Measurements from ENCODE around the gene SYNGR3.
A peak's percentile ranks its signal among the peaks of the same experiment; 100 is the strongest.

The SYNGR3 gene

DNA sequence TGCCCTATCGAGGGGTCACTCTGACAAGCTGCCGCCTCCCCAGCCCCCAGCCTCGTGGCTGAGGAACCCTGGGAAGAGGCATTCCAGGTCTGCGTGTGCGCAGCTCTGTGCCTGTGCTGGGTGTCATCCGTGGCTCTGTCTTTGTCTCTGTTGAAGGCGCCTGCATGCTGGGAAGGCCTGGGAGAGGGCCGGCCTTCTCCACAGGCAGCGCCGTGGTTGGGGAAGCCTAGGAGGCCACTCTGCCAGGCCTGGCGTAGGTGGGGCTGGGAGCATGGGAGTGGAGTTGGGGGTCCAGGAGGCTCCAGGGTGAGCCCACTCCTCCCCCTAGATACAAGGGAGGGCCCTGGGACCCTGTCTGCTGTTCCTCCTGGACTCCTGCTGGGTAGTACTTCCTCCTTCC lies 40.3 kb downstream of the SYNGR3 start:
- no peak for DNase-seq

- no peak for DNase-seq
Observed at GRCh38 chr16:2031081-2031577, 41.4 kb downstream of the SYNGR3 start.

- DNase-seq = no peak
Observed at GRCh38 chr16:2032285-2033056, 42.7 kb downstream of the SYNGR3 start.

DNA sequence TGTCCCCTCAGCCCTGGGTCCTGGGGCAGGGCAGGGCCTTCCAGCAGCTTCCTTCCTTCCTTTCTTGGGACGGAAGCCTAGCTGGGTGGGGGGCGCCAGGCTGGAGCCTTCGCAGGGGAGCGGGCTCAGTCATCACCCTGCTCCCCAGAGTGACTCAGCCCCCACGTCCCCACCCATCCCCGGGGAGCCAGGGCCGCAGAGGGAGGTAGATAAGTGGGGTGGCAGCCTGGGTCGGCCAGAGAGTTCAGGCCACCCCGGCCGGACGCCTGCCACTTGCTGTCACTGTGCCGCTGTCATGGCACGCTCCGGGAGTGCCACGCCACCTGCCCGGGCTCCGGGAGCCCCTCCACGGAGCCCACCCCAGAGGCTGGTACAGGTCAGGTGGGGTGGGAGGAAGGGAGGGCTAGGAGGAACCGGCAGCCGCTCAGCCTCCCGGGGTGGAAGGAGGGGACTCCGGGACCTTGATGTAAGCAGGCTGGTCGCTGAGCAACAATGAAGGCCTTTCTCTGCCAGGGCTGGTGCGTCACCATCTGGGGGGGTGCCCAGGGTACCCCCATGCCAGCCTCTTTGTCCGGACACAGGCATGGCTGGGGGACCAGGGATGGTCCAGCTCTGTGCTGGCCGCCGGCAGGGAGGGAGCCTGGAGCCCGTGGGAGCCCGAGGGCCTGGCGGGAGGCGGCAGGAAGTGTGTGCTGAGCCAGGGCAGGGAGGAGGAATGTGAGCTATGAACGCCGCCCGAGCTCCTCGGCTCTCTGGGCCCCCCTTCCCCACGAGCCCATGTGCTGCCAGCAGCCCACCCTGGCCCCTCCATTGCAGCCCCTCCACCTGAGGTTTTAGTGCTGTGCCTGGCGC lies 43.5 kb downstream of the SYNGR3 start:
- peak in 1 of 2 donors; percentile 16 for DNase-seq

DNA sequence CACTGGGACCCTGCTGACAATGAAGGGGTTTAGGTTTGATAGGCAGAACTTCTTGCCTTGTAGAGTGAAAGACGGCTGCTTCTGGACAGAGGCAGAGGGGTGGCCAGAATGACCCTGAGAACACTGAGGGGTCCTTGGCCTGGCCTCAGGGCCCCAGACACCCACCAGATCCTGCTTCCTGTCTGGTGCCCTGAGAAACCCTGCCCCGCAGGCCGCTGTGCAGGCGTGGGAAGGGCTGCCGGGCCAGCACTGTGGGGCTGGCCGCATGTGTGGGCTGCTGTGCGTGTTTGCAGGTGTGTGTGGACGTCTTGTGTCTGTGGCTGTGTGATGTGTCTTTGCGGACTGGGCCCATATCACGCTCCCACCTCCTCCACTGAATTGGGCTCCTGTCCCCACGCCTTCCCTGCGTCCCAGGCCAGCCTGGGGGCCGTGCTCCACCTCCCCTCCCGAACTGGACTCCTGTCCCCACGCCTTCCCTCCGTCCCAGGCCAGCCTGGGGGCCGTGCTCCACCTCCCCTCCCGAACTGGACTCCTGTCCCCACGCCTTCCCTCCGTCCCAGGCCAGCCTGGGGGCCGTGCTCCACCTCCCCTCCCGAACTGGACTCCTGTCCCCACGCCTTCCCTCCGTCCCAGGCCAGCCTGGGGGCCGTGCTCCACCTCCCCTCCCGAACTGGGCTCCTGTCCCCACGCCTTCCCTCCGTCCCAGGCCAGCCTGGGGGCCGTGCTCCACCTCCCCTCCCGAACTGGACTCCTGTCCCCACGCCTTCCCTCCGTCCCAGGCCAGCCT lies 44.3 kb downstream of the SYNGR3 start:
- peak in 1 of 2 donors; percentile 50 for DNase-seq

GRCh38 chr16:2034696-2035430 lies 45.1 kb downstream of the SYNGR3 start:
- DNase-seq = no peak

GRCh38 chr16:2035431-2036199 lies 45.8 kb downstream of the SYNGR3 start:
- no peak for DNase-seq

DNA sequence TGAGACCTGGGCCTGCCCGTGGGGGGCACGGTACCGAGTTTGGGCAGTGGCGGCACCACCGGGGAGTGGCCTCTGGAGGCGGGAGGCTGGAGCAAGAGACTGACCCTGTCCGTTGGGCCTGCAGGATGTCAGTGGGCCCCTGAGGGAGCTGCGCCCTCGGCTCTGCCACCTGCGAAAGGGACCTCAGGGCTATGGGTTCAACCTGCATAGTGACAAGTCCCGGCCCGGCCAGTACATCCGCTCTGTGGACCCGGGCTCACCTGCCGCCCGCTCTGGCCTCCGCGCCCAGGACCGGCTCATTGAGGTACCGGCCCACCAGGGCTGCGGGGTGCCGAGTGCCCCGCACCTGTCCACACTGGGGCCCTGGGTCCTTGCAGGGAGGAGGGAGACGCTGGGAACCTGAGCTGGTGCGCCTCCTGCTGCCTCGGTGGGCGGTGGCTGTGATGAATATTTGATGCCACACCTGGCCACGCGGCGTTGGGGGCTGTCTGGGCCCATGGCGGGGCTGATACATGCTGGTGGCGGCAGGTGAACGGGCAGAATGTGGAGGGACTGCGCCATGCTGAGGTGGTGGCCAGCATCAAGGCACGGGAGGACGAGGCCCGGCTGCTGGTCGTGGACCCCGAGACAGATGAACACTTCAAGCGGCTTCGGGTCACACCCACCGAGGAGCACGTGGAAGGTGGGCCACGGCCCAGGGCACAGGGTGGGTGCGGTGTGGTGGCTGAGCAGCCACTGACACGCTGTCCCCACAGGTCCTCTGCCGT lies 46.6 kb downstream of the SYNGR3 start:
- no peak for DNase-seq

GRCh38 chr16:2037115-2037514 lies 47.3 kb downstream of the SYNGR3 start:
- DNase-seq = no peak

DNA sequence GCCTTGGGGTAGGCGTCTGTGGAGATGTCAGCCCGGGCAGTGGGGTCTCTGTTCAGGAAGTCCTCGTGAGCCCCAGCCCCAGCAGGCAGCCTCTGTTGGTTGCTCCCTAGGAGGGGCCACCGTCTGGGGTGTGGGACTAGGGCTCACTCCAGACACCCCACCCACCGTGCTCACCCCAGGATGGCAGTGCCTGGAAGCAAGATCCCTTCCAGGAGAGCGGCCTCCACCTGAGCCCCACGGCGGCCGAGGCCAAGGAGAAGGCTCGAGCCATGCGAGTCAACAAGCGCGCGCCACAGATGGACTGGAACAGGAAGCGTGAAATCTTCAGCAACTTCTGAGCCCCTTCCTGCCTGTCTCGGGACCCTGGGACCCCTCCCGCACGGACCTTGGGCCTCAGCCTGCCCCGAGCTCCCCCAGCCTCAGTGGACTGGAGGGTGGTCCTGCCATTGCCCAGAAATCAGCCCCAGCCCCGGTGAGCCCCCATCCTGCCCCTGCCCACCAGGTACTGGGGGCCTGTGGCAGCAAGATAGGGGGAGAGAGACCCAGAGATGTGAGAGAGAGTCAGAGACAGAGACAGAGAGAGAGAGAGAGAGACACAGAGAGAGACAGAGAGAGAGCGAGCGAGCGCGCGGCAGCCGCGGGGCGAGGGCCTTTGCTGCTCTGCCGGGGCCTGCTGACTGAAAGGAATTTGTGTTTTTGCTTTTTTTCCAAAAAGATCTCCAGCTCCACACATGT lies 48.0 kb downstream of the SYNGR3 start:
- DNase-seq = no peak

- DNase-seq = peak in 1 of 2 donors; percentile 23
Observed at GRCh38 chr16:2038382-2039231, 48.8 kb downstream of the SYNGR3 start.

DNA sequence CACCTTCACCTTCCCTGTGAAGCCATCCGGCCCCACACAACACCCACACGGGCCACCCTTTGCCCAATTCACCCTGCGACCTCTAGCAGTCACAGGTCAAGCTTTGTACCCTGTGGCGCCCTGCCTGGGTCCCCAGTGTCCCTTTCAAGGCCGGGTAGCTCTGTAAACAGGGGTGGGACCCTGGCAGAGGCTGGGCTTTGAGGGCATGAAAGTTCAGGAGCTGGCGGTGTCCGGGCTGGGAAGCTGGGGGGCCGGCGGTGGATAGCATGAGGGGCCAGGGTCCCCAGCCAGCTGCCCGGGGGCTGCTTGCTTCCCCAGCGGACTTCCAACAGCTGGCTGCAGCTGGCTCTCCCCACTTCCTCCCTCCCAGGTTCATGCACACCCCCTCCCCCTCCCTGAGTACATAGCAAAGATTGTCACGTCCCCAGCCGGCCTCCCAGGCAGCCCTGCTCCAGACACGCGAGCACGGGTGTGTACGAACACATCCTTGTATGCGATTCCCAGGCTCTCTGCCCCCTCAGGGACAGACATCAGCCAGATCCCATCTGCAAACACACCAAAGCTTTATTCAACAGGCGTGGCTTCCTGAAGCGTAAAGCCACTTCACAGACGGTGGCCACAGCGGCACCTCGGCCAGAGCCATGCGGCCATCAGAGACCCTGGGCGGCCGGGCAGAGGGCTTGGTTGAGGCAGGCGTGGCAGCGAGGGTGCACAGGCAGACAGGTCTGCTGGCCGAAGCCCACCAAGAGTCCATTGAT lies 49.7 kb downstream of the SYNGR3 start:
- DNase-seq = peak in 1 of 2 donors; percentile 7

GRCh38 chr16:2040041-2040786 lies 50.4 kb downstream of the SYNGR3 start:
- DNase-seq = no peak

GRCh38 chr16:2040787-2041522 lies 51.2 kb downstream of the SYNGR3 start:
- no peak for DNase-seq

- no peak for DNase-seq
Observed at GRCh38 chr16:2042171-2042985, 52.6 kb downstream of the SYNGR3 start.

All from inflammatory macrophage (primary cell).